HG03108 (cell line): ENCODE data around the gene CCDC88C.

Source experiments
- ATAC-seq: cut with Tn5 transposase; IDR thresholded peaks from one replicate; pipeline ENCODE4 v1.9.1; 2021; ENCODE audit warnings: moderate library complexity; ENCODE audit not compliant: unreplicated experiment

The CCDC88C gene

DNA sequence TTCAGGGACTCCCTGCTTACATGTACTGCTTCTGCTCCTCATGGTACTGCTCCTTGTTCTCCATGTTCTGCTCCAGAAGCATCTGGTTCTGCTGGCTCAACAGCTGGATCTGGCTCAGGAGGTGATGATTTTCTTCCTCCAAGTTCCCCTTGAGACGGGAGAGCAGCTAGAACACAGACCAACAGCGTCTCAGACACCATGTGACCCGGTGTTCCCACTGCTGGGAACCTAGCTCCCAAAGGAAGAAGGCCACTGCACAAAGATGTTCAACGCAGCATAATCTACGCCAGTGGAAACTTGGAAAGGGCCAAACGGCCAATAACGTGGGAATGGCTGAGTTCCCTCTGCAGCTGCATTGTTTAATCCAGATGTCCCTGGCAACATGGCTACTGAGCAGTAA, 123.5 kb downstream of the CCDC88C start:
- no peak for ATAC-seq

DNA sequence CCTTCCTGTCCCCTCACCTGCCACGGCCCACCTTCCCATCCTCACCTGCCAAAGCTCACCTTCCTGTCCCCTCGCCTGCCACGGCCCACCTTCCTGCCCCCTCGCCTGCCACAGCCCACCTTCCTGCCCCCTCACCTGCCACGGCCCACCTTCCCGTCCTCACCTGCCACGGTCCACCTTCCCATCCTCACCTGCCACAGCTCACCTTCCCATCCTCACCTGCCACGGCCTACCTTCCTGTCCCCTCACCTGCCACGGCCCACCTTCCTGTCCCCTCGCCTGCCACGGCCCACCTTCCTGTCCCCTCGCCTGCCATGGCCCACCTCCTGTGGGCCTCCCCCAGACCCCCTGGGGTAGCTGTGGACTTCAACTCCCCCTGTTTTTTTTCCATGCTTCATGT, 124.3 kb downstream of the CCDC88C start:
- ATAC-seq, result no peak

DNA sequence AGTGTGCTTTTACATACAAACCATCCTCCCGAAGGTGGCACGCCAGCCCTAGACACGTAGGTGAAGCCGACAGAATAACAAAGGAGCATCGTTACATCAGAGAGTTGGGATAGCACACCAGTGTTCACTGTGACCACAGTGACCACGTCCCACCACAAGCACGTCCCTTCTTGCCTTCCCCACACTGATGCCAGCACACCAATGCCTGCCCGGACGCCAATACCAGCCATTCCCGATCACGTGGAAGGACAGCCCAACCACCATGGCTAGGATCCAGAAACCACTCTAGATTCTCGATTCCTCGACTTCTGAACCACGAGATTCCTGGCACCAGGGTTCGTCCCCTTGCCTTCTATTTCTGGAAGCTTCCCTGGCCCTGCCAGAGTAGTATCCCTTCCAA, 125.1 kb downstream of the CCDC88C start:
- no peak for ATAC-seq

DNA sequence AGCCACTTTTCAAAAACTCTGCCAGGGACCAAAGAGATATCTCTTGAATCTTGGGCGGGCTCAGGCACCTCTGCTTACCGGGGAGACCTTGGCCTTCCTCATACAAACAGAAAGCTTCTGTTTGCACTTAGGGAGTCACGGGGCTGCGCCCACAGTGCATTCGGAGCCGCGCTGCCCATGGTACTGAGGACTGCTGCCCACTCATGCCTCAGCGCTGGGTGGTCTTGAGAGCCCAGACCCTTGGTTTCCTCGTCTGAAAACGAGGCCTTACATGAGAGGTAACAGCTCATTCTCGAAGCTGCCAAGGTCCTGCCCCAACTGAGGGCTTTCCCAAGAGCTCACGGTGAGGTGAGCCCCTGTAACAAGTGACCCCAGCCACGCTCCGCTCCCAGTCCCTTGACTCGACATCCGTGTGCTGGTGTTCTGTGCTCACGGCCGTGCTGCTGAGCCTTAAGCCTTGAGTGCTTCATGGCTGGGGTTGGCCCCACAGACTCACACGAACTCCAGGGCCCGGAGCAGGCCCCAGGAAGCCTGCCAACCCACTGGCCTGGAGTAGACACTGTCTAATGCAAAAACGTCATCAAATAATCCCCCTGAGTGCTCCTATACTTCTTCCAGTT, 125.7 kb downstream of the CCDC88C start:
- ATAC-seq, result no peak

DNA sequence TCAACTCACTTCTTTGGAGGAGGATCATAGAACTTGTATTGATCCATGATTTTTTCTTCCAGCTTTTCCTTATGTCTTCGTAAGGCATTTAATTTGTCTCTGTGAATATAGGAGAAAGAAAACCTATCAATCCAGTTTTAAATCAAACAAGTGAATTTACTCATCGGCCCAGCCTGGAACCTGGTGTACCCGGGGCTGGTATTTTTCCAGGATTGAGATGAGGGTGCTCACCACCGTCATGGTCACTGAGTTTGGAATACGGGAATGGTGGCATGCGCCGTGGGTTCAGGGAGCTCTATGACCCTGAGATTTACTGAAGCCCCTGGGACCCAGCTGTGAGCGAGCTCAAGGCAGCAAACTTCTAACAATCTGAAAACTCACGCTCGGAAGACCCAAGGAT, 126.6 kb downstream of the CCDC88C start:
- ATAC-seq, result no peak

DNA sequence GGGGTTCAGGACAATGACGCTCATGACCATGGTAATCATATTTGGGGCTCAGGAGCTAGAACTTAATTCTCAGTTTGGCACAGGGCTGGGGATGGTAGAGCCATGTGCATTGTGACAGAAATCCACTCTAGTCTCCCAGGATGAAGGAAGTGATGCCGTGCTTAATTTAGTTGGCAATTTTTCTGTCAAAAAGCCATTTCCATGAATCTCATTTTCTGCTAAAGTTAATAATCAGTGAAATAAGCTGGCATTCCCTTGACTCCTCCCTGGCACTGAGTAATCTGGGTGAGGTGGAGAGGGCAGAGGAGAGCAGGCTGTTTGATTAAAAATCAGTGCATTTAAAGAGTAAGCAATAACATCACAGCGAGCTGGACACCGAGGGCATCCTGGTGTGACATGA, 128.2 kb downstream of the CCDC88C start:
- no peak for ATAC-seq

DNA sequence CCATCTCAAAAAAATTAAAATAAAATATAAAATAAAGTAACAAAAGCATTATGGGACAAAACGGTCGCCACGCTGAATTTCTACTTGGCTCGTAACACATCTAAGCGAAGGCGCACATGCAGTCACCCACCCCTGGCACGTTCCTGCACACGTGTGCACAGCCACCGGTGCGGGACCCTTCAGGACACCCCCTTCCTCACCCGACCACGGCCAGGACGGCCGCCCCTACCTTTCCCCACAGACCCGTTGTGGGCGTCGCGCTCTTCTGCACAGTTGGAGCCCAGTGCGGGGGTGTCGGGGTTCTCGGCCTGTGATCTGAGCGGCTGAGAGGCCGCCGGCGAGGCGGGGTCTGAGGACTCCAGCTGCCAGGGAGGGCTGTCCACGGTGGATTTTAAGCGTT, 128.7 kb downstream of the CCDC88C start:
- ATAC-seq, result no peak

DNA sequence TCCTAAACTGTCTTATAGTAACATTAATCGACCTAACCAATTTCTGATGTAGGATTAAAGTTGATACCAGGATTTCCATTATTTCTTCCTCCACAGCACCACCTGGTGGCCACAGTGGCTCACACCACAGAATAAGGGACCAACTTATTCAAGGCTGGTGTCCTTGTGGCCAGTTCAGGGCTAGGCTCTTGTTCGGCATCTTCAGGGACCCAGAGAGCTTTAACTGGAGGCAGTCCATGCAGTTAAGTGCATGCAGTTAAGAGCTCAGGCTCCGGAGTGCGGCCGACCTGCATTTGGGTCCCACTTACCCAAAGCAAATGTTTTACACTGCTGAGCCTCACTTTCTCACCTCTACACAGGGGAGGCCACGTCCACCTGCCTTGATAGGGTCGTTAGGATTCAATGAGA, 131.1 kb downstream of the CCDC88C start:
- no peak for ATAC-seq

DNA sequence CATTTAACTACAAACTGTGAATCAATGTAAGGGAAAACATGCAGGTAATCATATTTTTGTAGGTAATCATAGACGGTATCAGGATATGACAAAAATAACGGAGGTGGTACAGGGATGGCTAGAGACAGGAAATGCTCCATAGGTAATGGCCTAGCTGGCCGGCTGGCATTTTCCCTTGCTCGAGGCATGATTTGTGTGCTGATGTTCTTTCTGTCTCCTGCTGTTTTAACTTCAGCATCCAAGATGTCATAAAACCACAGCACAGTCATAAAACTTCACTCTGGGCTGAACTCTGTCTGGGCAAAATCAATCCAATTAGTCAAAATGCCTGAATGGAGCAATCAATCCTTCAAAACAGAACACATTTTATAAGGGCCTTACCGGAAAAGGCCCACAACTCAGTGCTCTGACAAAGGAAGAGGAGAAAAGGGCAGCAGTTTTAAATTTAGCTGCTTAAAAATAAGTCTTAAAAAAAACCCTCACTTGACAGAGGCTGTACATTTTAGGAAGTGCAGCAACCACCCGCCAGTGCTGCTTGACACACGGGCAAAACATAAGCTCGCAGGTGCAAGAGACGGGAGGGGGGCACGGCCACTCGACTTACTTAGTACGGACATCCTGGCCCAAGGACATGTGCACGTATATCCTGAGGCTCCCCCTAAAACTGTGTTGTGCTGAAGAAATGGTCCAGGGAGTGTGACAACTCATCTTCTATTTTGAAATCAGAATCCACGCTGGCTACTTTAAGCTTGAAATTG, 132.7 kb downstream of the CCDC88C start:
- no peak for ATAC-seq

DNA sequence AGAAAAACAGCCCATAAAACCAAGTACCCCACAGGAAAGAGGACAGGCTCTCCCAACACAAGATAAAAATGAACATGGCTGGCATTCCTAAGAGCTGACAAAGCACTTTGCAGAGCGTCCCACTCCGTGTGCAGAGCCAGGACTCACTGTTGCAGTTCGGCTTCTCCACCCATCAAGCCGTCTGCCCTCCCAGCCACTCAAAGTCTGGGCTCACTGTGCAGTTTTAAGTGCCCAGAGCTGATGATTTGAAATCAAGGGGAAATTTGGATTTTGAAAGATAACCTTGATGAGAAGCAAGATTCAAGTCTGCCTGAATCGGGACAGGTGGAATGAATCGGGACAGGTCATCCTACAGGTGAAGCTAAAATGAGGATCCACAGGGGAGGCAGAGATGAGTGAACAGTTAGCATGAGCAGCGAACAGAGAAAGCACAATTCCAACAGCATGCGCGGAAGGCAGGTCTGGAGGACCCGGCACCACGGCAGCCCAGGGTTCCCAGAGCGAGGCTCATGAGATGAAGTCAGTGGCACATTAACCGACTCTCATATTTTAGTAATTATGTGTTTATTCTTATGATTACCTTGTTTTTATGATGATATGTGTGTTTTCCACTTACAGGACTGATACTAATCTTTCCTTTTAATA, 133.4 kb downstream of the CCDC88C start:
- no peak for ATAC-seq

DNA sequence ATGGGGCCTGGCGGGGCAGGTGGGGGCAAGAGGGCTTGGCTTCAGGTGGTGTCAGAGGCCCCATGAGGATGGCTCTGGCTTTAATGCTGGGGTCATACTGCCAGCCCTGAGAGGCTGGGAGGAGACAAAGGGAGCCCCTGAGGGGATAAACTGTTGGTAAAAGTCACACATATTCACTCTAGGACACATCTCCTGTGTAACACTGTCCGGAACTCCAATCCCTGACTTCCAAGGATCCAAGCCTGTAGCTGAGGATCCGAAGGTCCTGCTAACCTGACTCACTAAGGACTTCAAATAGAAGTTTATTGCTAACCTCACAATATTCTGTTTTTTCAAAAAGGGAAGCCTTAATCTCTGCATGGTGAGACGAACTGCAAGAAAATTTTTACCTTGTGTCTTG, 134.0 kb downstream of the CCDC88C start:
- ATAC-seq, result no peak

DNA sequence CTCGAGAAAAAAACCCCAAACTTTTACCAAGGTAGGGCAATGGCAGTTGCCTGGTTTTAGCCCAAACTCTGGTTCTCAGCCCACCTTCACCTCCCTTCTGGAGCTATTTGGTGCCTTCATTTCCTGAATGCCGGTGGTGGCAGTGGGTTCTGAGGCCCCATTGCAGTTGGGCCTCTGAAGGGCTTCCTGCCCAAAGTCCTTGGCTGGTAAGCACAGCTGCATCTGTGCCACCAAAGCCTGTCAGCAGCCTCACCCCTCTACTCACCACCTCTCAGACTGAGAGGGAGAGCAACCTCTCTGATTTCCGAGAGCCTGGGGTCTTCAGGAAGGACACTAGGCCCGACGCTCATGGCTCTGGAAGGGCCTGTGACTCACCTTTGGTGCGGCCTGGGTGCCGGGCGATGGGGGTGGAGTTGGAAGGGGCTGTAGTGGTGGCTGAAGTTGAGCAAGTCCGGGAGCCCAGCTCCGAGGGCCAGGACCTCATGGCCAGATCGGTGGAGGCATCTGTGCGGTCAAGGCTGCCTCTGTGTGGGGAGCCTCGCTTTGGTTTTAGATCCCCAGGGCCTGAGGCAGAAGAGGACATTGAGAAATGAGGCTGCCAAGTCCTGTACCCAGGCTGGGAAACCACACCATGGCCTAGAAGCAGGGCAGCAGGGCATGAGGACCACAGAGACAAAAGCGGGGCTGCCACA, 134.5 kb downstream of the CCDC88C start:
- no peak for ATAC-seq

DNA sequence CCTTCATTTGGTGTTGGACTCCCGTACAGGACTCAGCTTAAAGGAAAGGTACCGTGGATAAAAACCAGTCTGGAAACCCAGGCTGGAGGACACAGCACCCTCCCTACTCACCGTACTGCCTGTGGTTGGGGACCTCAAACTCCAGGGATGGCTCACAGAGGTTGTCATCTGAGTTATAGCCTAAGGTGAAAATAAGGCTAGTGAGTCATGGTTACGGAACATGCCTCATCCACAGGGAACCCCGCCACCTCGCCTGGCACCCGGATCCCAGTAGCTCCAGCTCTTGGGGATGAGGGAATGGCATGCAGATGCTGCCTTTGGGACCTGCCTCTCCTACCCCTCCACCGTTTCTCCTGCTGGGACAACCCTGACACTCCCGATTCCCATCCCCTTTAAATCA, 136.3 kb downstream of the CCDC88C start:
- ATAC-seq, result no peak

DNA sequence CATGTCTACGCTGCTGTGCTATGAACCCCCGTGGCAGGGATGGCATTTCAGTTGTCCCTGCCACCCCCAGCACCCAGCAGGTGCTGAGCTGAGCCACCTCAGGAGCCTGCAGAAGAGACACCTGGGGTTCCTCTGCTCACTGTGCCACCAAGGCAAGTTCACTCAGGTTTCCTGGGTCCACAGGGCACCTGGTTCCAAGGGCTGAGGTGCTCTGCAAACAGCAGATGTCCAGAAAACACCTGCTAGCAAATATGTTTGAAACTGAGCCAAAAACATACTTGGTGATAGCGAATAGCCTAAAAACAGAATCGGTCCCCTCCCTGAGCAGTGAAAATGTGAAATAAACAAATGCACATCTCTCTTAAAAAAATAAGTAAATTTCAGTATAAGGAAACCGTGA, 137.5 kb downstream of the CCDC88C start:
- no peak for ATAC-seq

DNA sequence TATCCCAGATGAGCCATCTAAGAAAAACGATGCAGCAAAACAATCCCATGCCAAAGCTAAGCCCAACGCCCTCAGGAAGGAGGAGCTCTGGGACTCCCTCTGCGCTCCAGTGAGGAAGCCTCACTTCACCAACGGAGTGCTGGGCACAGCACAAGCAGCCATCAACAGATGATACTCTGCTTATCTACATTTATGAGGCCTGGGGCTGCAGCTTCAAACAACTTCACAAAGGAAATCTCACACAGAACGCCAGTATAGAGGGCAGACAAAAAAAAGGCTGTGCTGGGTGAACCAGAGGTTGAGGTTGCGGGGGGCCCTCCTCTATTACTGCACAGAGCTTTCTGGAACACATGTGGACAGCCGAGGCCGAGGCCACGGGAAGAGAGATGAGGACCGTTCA, 138.3 kb downstream of the CCDC88C start:
- ATAC-seq, result no peak

DNA sequence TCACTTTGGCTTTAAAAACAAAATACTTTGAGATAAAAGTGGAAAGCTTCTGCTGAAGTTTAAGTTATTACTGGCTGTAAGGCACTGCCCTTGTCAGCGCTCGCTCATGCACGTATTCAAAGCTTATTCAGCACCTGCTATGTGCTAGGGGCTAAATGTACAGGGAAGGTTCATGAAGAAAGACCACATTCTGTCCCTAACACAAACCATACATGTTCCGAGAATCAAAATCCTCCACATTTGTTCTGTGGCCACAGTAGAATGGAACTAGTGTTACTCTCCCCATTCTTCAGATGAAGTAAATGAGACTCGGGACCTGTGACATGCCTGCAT, 139.3 kb downstream of the CCDC88C start:
- ATAC-seq, result no peak

DNA sequence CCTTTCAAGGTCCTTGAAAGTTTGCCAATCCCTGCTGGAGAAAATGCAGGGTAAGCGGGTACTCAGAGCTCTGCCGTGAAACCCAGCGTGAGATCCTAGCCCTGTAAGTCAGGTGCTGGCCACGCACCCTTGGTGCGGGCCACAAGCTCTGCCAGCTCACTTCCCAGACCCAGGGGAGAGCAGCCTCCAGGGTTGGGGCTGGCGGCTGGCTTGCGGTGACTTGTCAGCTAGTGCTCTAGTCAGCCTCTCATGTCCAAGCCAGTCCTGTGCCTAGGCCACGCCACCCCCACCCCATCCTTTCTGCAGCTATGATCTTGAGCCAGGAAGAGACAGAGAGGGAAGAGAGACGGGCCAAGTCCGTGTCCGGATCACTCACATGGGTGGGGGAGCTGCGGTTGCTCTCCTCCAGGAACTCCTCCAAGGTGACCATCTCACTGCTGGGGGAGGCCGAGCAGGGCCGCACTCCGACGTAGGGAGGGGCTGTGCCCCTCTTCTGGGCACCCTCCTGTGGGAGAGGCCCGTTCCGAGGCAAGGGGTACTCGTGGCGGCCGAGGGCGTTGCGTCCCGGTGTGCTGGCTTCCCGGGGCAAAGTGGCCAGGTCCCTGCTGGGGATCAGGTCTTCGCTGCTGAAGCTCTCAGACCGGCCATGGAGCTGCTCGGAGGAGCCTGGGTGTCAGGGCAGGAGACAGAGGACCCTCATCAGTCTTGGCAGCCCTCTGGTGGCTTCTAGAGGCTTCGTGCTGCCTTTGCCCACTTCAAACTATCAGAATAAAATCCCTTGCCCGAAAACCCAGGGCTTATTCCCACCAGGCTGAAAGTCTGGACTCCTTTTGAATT, 139.9 kb downstream of the CCDC88C start:
- no peak for ATAC-seq

DNA sequence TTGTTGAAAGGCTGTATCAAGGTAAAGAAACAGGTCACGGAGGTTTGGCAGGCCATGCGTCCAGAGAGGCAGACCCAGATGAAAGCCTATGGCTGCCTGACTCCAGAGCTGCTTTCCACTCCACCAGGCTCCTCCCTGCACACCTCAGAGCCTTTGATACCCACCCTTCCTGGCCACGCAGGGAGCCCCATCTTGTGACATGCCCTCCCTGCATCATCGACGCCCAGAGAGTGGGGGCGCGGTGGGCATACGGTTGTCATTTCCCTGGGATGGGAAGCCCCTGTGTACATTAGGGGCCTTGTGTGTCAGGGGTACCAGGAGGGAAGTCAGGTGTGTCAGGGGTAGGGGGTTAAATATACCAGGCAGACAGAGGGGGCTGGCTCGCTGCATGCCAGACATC, 142.8 kb downstream of the CCDC88C start:
- ATAC-seq, result no peak

DNA sequence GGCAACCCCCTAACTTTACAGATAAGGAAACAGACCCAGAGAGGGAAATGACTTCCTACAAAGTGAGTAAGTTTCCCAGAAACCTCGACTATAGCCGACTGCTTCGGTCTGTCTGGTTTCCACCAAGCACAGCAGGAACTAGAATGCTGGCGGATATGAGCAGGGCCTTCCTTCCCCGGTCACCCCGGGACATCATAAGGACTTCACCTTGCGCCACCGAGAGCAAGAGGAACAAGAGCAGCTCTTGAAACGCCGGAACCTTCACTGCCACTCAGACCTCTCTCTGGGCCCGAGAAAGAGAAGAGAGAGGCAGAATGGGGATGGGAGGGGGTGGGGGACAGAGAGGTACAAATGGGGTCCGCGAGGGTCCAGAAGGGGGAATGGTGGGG, 143.7 kb downstream of the CCDC88C start:
- no peak for ATAC-seq

DNA sequence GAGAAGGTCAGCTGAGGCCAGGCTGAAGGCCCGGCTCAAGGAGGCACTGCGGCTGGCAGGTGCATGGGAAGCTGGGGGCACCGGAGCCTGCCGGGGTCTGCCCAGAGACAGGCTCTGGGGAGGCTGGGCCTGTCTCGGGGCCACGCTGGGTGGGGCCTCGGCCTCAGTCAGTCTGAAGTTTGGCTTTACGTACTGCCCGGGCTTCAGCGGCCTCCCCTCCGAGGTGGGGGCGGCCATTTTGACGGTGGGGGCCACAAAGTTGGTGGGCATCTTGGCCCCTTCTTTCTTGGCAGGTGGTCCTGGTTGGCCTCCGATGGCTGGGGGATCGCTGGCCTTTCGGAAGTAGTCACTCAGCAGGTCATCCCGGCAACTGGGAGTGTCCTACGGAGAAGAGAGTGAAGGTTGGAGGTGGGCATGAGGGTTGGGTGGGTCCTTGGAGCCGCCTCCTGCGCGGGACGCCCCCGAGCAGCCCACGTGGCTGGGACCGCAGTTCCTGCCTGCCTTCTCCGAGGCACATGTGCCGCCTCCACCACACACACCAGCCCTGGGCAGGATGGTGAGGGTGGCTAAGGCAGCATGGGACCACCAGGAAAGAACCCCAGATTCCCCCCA, 144.2 kb downstream of the CCDC88C start:
- ATAC-seq, result no peak
